ENCODE results near the gene TRIP10.
"Not testable (repeated sequence)": the region's sequence is repeated elsewhere in the genome, so short reads cannot be mapped to it uniquely, and the experiment has no call there.

The TRIP10 gene

DNA sequence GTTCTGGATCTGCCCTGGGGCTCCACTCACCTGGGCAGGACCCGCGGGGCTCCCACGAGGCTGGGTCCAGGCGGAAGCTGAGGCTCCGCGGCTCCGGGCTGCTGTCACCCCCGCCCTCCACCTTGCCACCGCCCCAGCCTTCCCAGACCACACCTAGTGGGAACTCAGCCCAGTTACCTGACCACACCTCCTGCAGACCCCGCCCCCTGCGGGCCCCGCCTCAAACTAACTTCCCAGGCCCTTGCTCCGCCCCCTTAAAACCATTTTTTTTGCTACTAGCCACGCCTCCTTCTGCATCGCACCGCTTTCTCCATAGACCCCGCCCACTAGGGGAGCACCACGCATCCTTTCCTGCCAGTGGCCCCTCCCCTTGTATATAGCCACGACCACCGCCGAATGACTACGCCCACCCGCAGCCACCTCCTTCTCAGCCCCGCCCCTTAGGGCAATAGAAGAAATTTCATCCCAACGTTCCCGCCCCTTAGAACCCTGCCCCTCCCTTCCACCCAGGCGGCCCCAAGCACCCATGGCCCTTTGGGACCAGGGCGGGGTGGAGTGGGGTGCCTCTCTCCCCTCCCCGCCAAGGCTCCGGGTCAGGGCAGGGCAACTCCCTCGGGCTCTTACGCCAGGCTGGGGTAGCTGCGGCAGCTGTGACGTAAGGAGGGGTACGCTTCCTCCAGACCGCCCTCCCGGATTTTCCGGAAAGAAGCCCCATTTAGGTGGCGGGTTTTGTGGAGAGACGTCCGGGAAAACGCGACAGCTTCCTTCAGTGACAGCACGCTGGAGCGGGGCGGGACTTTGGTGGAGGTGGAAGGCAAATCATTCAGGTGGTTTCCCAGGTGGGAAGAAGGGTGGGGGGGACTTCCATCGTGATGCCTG is 28.1 kb downstream of the TRIP10 start, which contains the start of gene SH2D3A:
TSS of gene SH2D3A (minus strand) at position 79 of the 879 bp plus-strand sequence. CDS start 3,687 bp downstream, outside the sequence.
- peak; percentile 63 for DNase-seq (ENCODE audit: low read depth)

DNA sequence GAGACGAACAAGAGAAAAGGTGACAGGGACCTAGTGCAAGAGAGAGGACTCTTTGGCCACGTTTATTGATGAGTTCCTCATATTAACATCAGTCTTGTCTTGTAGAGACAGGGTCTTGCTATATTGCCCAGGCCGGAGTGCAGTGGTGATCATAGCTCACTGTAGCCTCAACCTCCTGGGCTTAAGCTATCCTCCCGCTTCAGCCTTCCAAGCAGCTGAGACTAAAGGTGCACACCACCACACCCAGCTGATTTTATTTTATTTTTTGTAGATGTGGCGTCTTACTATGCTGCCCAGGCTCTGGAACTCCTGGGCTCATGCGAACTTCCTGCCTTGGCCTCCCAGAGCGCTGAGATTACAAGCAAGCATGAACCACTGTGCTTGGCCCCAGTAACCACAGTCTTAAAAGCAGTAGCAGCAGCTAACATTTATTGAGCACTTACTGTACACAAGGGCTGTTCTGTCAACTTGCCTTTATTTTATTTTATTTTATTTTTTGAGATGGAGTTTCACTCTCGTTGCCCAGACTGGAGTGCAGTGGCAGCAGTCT is 28.8 kb downstream of the TRIP10 start:
- DNase-seq (ENCODE audit: low read depth), result no peak

DNA sequence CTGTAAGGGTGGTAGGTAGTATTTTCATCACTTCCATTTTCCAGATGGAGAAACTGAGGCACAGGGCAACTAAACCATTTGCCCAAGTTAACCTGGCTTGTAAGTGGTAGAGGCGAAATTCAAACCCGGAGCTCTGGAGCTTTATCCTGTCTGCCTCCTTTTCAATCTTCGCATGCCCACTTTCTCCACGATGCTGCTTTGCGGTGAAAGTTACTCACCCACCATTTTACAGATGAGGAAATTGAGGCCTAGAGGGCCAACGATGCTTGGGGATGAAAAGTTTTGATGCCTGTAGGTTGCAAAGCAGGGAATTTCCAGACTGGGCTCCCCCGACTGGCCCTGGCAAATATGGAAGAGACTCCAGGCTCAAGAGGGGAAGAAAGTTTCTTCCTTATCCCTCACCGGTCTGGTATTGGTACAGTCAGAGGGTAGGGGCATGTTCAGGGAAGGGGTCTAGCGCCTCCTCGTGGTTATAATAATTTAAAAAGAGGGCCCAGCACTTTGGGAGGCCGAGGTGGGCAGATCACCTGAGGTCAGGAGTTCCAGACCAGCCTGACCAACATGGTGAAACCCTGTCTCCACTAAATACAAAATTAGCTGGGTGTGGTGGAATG is 29.6 kb downstream of the TRIP10 start:
- DNase-seq (ENCODE audit: low read depth), result no peak

GRCh38 chr19:6771648-6772027 is 32.2 kb downstream of the TRIP10 start:
- not testable (repeated sequence) for DNase-seq (ENCODE audit: low read depth)

GRCh38 chr19:6772028-6772865 is 32.8 kb downstream of the TRIP10 start, which contains the start of gene VAV1:
TSS of gene VAV1 (plus strand) at chr19:6772708. CDS start at chr19:6772808, 100 bp downstream.
- peak; percentile 45 for DNase-seq (ENCODE audit: low read depth)

GRCh38 chr19:6772866-6773322 is 33.4 kb downstream of the TRIP10 start:
- DNase-seq (ENCODE audit: low read depth), result no peak

DNA sequence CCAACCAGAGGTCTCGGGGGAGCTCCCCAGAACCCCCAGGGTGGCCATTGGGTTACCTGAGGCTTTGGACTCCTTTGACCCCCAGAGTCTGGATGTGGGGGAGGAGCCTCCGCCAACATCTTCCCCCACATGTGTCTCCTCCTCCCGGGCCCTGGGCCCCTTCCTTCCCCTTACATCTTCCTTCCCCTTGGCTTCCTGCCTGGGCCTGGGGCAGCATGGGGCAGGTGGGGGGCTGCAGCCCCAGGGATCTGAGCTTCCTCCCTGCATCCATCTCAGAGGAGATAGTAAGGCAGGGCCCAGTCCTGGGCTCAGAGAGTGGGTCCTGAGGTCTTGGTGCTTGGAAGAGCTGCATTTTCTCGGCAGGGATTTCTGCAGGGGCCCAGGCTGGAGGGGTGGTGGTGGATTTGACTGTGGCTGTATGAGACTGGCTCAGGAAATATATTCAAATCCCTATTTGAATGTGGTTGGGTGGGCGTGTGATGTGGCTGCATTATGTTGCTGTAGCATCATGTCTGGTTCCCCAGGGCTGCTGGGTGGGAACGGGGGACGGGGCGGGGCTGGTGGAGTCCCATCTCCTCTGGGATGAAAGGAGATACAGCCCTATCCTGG is 33.9 kb downstream of the TRIP10 start:
- no peak for DNase-seq (ENCODE audit: low read depth)

DNA sequence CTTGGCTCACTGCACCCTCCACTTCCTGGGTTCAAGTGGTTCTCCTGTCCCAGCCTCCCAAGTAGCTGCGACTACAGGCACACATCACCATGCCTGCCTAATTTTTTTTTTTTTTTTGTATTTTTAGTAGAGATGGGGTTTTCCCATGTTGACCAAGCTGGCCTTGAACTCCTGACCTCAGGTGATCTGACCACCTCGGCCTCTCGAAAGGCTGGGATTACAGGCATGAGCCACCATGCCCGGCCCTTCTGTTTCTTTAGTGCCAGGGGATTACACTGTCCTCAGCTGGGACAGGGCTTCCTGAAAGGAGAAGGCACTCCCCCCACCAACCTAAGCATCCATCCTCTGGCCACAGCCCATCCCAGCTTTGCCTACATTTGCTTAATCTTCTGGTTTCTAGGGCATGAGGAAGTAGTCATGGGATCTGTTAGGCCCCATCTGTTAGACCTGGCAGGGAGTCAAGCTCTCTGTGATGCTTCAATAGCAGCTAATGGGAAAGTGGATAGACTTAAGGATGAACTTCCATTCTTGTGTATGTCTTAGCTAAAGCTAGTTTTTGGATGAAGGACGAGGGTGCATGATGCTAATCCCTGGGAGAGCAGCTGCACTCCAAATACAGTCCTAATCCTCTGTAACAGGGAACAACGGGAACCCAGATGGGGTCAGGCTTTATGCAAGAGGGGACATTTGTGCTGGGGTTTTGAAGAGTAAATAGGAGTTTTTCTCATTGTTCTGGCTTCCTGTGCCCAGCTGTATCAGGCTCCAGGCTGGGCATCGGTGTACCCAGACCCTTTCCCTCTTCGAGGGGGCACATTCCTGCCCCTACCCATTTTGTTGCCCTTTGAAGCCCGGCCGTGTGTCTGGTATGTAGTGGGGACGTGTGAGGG is 35.6 kb downstream of the TRIP10 start:
- DNase-seq (ENCODE audit: low read depth), result no peak

DNA sequence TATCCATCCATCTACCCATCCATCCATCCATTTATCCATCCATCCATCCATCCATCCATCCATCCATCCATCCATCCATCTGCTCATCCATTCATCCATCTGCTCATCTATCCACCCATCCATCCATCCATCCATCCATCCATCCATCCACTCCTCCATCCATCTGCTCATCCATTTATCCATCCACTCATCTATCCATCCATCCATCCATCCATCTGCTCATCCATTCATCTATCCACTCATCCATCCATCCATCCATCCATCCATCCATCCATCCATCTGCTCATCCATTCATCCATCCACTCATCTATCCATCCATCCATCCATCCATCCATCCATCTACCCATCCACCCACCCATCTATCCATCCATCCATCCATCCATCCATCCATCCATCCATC is 36.6 kb downstream of the TRIP10 start:
- not testable (repeated sequence) for DNase-seq (ENCODE audit: low read depth)

DNA sequence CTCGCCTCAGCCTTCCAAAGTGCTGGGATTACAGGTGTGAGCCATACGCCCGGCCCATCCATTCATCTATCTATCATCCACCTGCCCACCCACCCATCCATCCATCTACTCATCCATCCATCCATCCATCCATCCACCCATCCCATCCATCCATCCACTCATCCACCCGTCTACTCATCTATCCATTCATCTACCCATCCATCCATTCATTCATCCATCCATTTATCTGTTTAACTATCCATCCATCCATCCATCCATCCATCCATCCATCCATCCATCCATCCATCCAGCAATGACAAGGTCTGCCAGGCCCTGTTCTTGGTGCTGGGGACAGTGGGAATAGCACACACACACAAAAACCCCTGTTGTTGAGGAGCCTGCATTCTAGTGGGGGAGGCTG is 37.5 kb downstream of the TRIP10 start:
- no peak for DNase-seq (ENCODE audit: low read depth)

DNA sequence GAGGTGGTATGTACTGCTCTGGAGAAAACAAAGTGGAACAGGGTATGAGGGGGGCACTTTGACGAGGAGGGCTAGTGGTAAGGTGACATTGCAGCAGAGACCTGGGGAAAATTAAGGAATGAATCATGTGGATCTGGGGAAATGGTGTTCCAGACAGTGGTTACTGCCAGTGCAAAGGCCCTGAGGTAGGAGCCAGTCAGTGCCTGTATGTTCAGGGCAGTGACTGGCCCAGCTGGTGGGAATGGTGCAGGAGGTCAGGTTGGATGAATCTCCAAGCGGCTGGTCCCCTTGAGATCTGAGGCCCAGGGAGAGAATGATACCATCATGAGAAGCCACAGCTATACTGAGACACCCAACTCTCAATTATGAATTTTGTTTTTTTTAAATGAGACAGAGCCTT is 38.0 kb downstream of the TRIP10 start:
- DNase-seq (ENCODE audit: low read depth), result no peak

- no peak for DNase-seq (ENCODE audit: low read depth)
These were observed 38.9 kb downstream of the TRIP10 start for GRCh38 chr19:6778386-6778785.

GRCh38 chr19:6779206-6779605 is 39.7 kb downstream of the TRIP10 start:
- DNase-seq (ENCODE audit: low read depth), result no peak

GRCh38 chr19:6787393-6787792 is 47.9 kb downstream of the TRIP10 start:
- no peak for DNase-seq (ENCODE audit: low read depth)

DNA sequence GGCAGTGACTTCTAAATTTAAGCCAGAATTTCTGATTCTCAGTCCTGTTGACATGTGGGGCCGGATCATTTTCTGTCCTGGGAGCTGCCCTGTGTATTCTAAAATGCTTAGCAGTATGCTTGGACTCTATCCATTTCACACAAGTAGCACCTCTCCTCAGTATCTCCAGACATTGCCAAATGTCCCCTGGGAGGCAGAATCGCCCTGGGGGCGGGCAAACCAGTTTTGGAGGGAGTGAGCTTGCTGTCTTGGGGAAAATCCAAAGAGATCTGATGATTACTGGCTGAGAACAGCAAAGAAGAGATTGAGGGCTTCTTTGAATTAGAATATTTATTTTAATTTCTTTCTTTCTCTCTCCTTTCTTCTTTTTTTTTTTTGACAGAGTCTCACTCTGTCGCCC is 49.4 kb downstream of the TRIP10 start:
- no peak for DNase-seq (ENCODE audit: low read depth)

- no peak for DNase-seq (ENCODE audit: low read depth)
These were observed 51.0 kb downstream of the TRIP10 start for GRCh38 chr19:6790194-6791128.

DNA sequence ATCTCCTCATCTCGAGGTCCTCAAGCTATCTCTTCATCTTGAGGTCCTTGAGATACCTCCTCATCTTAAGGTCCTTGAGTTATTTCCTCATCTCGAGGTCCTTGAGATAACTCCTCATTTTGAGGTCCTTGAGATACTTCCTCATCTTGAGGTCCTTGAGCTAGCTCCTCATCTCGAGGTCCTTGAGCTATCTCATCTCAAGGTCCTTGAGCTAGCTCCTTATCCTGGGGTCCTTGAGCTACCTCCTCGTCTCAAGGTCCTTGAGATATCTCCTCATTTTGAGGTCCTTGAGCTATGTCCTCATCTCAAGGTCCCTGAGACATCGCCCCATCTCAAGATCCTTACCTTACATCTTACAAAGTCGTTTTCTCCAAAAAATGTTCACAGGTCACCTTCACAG is 51.8 kb downstream of the TRIP10 start:
- DNase-seq (ENCODE audit: low read depth), result no peak

DNA sequence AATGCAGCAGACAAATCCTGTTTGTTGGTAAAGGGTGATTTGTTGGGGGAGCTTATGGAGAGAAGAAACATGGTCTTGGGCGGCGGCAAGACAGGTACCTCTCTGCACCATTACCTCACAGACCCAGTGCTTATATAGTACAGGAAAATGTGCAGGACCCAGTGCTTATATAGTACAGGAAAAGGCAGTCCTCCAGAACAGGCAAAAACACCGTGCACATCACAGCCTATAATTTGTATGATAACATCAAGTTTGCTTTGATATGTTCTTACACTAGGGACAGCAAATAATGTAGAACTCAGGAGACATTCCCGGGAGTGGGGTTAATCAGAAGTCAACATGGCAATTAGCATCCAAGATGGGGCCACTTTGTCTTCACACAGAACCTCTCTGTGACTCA is 53.9 kb downstream of the TRIP10 start:
- no peak for DNase-seq (ENCODE audit: low read depth)

DNA sequence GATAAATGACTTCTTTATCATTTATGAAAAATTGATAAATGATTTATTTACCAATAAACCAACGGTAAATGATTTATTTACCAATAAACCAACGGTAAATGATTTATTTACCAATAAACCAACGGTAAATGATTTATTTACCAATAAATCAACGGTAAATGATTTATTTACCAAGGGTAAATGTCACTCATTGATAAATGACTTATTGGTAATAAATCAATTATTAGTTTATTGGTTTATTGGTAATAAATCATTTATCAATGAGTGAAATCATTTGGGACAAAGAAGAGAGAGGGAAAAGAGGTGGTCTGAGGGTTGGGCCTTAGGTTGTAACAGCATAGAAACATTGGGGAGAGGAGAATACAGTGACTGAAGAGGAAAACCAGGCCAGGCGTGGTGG is 54.5 kb downstream of the TRIP10 start:
- no peak for DNase-seq (ENCODE audit: low read depth)

Measured in stimulated activated CD8-positive, alpha-beta memory T cell treated with anti-CD3 and anti-CD28 coated beads, Interleukin-15, amount 100 ng/mL, for 24 hours (primary cell).